ENCODE results near the gene AQP5.

DNA sequence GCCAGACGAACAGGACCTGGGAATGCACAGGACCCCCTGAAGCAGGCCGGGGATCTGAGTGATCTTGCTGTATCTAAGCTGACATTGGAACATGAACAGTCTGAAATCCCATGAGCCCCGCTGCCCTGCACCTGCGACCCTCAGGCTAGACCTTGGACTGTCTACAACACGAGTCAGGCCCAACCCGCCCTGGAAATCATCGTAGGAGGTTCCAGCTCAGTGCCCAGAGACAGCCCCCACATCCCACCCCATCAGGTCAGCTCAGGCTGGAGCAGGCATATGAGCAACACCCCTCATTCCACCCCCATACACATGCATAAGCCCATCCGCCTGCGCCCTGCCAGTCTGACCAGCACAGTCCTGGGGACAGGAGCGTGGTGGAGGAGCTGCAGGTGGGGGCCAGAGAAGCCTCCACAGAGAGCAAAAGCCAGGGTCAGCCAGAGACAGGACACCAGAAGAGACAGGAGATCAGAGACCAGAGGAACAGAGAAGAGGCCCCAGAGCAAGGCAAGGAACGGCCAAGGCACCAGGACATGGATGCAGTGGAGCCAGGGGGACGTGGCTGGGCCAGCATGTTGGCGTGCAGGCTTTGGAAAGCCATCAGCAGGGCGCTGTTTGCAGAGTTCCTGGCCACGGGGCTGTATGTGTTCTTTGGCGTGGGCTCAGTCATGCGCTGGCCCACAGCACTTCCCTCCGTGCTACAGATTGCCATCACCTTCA lies 11.1 kb downstream of the AQP5 start, which contains the start of gene AQP6:
- TF ChIP-seq POLR2A (IDR thresholded peaks at IDR 0.05; ENCODE audit: control extremely low read depth in 1 of 2, low read depth in 2 of 2, low read length in 2 of 2) (no peak), JUND (IDR thresholded peaks at IDR 0.05; ENCODE audit: low read length) (no peak), CTCF (IDR thresholded peaks at IDR 0.05; ENCODE audit: control extremely low read depth in 1 of 3, insufficient read depth in 1 of 3, low read depth in 1 of 3, low read length in 3 of 3) (no peak), YY1 (IDR thresholded peaks at IDR 0.05; ENCODE audit: low read depth, low read length) (no peak), POLR2AphosphoS5 (IDR thresholded peaks at IDR 0.05; ENCODE audit: low read depth, low read length) (no peak)

Measured in H1 (cell line).